Fibroblast of skin of back (primary cell): ENCODE results near the gene SV2C. TPM values are rescaled to one million over a fixed set of nuclear protein-coding genes. Genes with fewer than 3 reads are reported as not detected.
"Not testable (repeated sequence)": the region's sequence is repeated elsewhere in the genome, so short reads cannot be mapped to it uniquely, and the experiment has no call there.

ENCODE experiments used
- DNase-seq: peaks from one replicate; pipeline ENCODE4 v3.0.0-alpha.2; 2013
- polyA plus RNA-seq, 2 experiments: library from polyadenylated mRNA; unstranded; fragments of 120-200 nt; gene quantifications; one replicate each; pipeline ENCODE4 v1.2.1, GENCODE V29; 2013; ENCODE audit not compliant: insufficient read length in 2 of 2

The SV2C gene, protein sequence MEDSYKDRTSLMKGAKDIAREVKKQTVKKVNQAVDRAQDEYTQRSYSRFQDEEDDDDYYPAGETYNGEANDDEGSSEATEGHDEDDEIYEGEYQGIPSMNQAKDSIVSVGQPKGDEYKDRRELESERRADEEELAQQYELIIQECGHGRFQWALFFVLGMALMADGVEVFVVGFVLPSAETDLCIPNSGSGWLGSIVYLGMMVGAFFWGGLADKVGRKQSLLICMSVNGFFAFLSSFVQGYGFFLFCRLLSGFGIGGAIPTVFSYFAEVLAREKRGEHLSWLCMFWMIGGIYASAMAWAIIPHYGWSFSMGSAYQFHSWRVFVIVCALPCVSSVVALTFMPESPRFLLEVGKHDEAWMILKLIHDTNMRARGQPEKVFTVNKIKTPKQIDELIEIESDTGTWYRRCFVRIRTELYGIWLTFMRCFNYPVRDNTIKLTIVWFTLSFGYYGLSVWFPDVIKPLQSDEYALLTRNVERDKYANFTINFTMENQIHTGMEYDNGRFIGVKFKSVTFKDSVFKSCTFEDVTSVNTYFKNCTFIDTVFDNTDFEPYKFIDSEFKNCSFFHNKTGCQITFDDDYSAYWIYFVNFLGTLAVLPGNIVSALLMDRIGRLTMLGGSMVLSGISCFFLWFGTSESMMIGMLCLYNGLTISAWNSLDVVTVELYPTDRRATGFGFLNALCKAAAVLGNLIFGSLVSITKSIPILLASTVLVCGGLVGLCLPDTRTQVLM
- polyA plus RNA-seq (2013, experiment 1 of 2; ENCODE audit: insufficient read length) = 0.01 TPM
- not detected for polyA plus RNA-seq (2013, experiment 2 of 2; ENCODE audit: insufficient read length)

DNA sequence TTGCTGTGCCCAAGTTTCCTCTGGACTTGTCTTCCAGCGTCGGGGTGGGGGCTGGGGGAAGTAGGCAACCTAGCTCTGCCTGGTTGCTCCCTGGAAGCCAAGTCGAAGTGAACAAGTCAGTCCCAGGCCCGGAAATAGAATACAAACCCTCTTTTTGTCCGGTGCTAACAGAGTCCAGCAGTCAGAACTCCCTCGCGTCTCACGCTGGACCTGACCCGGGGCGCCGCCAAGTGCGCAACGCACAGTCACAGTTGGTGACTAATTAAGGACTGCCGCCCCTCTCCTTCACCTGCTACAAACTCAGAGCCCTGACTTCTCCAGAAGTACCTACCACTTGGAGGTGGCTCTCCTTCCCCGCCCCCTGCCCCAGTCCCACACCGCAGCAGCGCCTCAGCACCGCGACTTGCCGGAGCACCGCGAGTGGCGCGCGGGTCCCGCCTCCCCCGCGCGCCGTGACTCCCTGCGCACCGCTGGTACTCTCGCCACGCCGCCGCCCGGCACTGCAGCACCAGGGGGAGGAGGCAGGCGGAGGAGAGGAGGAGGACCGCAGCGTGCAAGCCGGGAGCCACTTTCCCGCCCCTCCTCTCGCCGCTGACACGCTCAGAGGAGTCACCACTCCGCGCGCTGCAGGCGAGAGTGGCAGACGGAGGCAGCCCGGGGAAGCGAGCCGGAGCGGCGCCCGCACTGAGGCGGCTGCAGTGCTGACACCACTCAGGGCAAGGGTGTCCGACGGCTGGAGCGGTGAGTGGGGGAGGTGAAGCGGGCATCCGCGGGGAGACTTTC lies at the start of gene SV2C:
Gene SV2C (plus strand): TSS at position 612 of the 783 bp plus-strand sequence. CDS start 48,368 bp downstream, outside the sequence.
- DNase-seq = peak; percentile 26

DNA sequence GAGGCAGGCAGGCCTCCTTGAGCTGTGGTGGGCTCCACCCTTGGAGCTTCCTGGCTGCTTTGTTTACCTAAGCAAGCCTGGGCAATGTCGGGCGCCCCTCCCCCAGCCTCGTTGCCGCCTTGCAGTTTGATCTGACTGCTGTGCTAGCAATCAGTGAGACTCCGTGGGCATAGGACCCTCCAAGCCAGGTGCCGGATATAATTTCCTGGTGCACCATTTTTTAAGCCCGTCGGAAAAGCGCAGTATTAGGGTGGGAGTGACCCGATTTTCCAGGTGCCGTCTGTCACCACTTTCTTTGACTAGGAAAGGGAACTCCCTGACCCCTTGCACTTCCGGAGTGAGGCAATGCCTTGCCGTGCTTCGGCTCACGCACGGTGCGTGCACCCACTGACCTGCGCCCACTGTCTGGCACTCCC lies 45.4 kb upstream of the SV2C start:
- not testable (repeated sequence) for DNase-seq

DNA sequence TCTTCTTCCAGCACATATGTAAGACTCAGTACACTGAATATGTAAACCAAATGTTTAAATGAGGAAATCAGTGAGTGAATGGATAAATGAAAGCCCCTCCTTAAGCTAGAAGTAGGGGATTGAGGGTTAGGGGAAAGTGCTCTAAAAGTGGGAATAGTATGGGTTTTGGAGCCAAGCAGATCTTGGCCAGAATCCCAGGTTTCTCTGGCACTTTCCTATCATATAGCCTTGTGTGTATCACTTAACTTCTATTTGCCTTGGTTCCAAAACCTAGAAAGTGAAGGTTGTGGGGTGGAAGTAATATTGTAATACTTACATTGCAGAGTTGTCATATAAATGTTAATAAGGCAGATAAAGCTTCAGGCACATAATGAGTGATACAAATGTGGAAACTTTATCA lies 45.0 kb upstream of the SV2C start:
- no peak for DNase-seq

GRCh38 chr5:76040806-76041205 lies 42.4 kb upstream of the SV2C start:
- DNase-seq = no peak

- no peak for DNase-seq
Measured at GRCh38 chr5:76041863-76042262, 41.3 kb upstream of the SV2C start.

GRCh38 chr5:76046741-76047140 lies 36.4 kb upstream of the SV2C start:
- DNase-seq = peak; percentile 1

GRCh38 chr5:76050134-76050533 lies 33.0 kb upstream of the SV2C start:
- no peak for DNase-seq

- no peak for DNase-seq
Measured at GRCh38 chr5:76062502-76063041, 20.6 kb upstream of the SV2C start.

- no peak for DNase-seq
Measured at GRCh38 chr5:76065258-76065657, 17.9 kb upstream of the SV2C start.

DNA sequence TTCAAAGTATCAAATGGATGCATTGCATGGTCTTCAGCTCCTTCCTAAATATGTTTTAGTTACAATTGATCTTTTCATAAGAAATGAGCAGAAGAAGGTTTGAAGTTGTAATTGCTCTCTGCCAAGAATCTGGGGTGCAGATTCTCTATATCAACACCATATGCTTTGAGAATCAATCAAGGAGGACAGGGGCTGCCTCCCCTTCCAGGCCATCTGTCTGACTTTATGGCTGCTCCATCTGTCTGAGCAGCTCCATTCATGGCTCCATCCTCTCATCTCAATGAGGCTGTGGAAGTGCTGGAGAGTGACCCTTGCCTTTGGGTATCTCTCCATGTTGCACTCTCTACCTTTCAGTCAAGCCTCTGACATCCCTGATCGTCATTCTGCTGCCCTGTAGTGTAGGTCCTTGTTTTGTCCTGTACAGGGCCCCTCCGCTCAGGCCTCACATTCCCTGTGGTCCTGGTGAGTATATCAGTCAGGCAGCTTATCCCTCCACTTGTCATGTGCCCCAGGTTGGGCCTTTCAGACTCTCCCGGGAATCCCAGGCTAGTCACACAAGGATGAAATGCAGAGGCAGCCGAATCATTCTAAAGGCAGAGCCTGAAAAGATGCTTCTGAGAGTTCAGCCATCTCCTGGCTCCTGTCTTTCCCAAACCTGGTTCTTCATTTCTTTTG lies 14.0 kb upstream of the SV2C start:
- no peak for DNase-seq

GRCh38 chr5:76074487-76075065 lies 8.6 kb upstream of the SV2C start:
- no peak for DNase-seq

- no peak for DNase-seq
Measured at GRCh38 chr5:76081811-76082771, 1.1 kb upstream of the SV2C start.

DNA sequence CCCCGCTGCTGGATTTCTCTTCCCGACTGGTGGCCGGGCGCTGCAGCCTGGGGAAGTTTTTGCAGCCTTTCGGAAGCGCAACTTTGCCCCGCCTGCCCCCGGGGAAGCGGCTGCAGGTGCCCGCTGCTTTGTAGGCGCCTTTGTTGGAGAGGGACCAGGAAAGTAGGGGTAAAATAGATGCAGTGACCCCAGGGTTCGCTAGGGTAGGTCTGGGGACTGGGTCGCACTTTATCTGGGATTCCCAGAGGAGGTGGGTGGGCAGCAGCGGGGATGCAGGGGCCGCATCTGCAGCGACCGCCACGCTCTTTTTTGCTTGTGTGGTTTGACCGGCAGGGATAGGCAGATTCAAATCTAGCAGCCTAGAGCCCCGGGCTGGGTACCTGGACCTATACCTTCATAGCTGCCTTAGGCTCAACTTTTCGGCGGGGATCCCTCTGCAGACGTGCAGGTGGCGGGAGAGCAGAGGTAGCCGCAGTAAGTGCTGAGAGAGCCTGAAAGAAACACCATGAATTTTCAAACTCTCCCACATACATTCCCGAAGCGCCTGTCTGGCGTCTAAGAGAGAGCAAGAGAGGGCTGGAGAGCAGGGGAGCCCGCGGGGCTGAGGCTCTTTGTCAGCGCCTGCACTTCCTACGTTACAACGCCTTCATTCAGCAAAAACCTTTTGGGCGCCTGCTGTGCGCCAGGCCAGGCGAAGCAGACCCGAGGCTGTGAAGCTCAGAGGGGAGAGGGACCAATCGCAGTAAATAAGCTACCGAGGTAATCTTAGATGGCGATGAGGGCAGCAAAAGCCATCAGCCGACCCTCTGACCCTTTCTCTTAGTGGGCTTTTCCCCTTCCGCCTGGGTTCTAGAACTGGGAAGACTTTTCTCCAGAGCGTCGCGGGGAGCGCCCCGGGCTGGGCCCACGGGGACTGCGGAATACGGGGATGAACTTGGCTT lies 642 bp downstream of the SV2C start:
- DNase-seq = no peak

DNA sequence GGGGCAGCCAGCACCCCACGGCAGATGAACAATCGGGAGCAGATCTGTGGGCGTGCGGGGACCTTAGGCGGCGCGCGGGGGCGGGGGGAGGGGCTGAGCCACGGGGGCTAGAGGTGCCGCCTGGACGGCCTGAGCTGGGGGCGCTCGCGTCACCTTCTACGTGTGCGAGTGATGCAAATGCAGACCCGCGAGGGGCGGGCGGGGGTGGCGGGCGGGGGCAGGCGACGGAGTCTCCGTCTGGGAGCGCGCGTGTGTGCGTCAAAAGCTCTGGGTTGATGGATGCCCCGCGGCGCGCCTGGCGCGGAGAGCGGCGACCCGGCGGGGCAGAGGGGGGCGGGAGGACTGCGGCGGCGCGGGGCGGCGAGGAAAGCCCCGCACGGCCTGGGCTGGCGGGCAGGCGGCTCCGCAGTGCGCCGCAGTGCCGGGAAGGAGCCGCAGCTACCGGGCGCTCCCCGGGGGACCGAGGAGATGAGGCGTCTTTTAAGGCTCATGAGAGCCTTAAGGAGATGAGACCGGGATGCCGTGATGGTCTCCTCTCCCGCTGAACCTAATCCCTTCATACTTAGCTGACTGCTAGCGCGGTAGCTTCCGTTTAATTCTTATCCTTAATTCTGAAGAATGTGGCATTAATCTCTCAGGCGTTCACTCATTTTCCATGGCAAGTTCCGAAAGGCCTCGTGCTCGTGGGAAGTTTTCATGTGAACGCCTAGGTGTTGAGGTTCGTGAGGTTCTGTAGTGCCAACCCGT lies 1.5 kb downstream of the SV2C start:
- DNase-seq = peak; percentile 1

- no peak for DNase-seq
Measured at GRCh38 chr5:76085243-76085579, 2.0 kb downstream of the SV2C start.

- DNase-seq = no peak
Measured at GRCh38 chr5:76086095-76086494, 2.9 kb downstream of the SV2C start.

DNA sequence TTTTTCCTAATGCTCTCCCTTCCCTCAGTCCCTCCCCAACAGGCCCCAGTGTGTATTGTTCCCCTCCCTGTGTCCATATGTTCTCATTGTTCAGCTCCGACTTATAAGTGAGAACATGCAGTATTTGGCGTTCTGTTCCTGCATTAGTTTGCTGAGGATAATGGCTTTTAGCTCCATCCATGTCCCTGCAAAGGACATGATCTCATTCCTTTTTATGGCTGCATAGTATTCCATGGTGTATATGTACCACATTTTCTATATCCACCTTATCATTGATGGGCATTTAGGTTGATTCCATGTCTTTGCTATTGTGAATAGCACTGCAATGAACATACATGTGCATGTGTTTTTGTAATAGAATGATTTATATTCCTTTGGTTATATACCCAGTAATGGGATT lies 6.0 kb downstream of the SV2C start:
- DNase-seq = not testable (repeated sequence)

GRCh38 chr5:76091351-76091750 lies 8.2 kb downstream of the SV2C start:
- DNase-seq = no peak

- DNase-seq = no peak
Measured at GRCh38 chr5:76099286-76099702, 16.1 kb downstream of the SV2C start.
